Calu3 (cell line): ENCODE results near the gene ATP5F1E. TPM values are rescaled to one million over a fixed set of nuclear protein-coding genes. Genes with fewer than 3 reads are reported as not detected.
A peak's percentile ranks its signal among the peaks of the same experiment; 100 is the strongest.

ENCODE experiments used
- BruUV-seq: library from RNA; stranded (reverse); fragments of 400-500 nt; replicated peaks from 2 replicates; lab custom pipeline; 2021; lab: Mats Ljungman, UMichigan
- CTCF ChIA-PET: fragments of 300-600 bp; sonication (Branson Sonifier 250); formaldehyde crosslinking; loops from one replicate; lab custom pipeline; 2022; ENCODE audit warnings: antibody characterized with exemption; lab: Charles Lee
- DNase-seq: peaks from one replicate; pipeline ENCODE4 v3.0.0; 2022
- H3K27ac Mint-ChIP-seq: one replicate; pipeline ENCODE4 v1.8.0; 2022; ENCODE audit warnings: mixed read lengths; ENCODE audit not compliant: unreplicated experiment
- H3K27me3 Mint-ChIP-seq: one replicate; pipeline ENCODE4 v1.8.0; 2022; ENCODE audit warnings: mixed read lengths; ENCODE audit not compliant: unreplicated experiment
- H3K36me3 Mint-ChIP-seq: one replicate; pipeline ENCODE4 v1.8.0; 2022; ENCODE audit warnings: mild to moderate bottlenecking, moderate library complexity, mixed read lengths; ENCODE audit not compliant: insufficient read depth, unreplicated experiment
- H3K4me1 Mint-ChIP-seq: one replicate; pipeline ENCODE4 v1.8.0; 2022; ENCODE audit warnings: mild to moderate bottlenecking, low read depth, mixed read lengths; ENCODE audit not compliant: unreplicated experiment
- H3K4me3 Mint-ChIP-seq: one replicate; pipeline ENCODE4 v1.8.0; 2022; ENCODE audit warnings: mild to moderate bottlenecking, low read depth, moderate library complexity, mixed read lengths; ENCODE audit not compliant: unreplicated experiment
- H3K9me3 Mint-ChIP-seq: one replicate; pipeline ENCODE4 v1.8.0; 2022; ENCODE audit warnings: low read depth, mixed read lengths; ENCODE audit not compliant: unreplicated experiment
- CTCF ChIP-seq: fragments of 200-600 bp; IDR thresholded peaks from one replicate; pipeline ENCODE4 v1.8.0; 2022; ENCODE audit warnings: antibody characterized with exemption; ENCODE audit not compliant: unreplicated experiment
- intact Hi-C: fragments of 100-400 bp; cut with micrococcal nuclease; formaldehyde crosslinking; loops from one replicate; pipeline ENCODE4 v1.10.0; 2022; ENCODE audit not compliant: unreplicated experiment
- total RNA-seq: library from RNA; stranded (reverse); gene quantifications from 2 replicates; pipeline ENCODE4 v1.2.3, GENCODE V29; 2022

ATP5F1E gene
- total RNA-seq, 1 experiment from 2014 or later: 116 TPM

- peak overlapping the region; percentile 30 for H3K27ac Mint-ChIP-seq
- CTCF ChIA-PET: interaction anchor here (0.6 kb wide), 1 partner anchor 255 kb away, joined by 5 read pairs; no protein-coding TSS in a partner anchor
- no peak for TF ChIP-seq CTCF
- no TSS peak for BruUV-seq
- intact Hi-C loops: no loop called here
- H3K4me1 Mint-ChIP-seq: peaks cover 35% of the 10 kb centered on the region
- H3K9me3 Mint-ChIP-seq: no peaks in the 10 kb centered on the region
- H3K4me3 Mint-ChIP-seq: peak overlapping the region; percentile 78
- peaks cover 49% of the 10 kb centered on the region for H3K36me3 Mint-ChIP-seq
- DNase-seq: no peak
- H3K27me3 Mint-ChIP-seq: no peaks in the 10 kb centered on the region
These were observed 26.5 kb downstream of the ATP5F1E start for GRCh38 chr20:59005523-59006166.

- H3K9me3 Mint-ChIP-seq: no peaks in the 10 kb centered on the region
- no peak overlapping the region for H3K27ac Mint-ChIP-seq
- CTCF ChIA-PET: interaction anchor here (0.6 kb wide), 1 partner anchor 256 kb away, joined by 5 read pairs; no protein-coding TSS in a partner anchor
- peaks cover 28% of the 10 kb centered on the region for H3K4me1 Mint-ChIP-seq
- peaks cover 48% of the 10 kb centered on the region for H3K36me3 Mint-ChIP-seq
- no peak for TF ChIP-seq CTCF
- no peaks in the 10 kb centered on the region for H3K27me3 Mint-ChIP-seq
- BruUV-seq: no TSS peak
- intact Hi-C loops: no loop called here
- no peak for DNase-seq
- H3K4me3 Mint-ChIP-seq: peak overlapping the region; percentile 78
These were observed 27.2 kb downstream of the ATP5F1E start for GRCh38 chr20:59004763-59005522.

- H3K4me3 Mint-ChIP-seq: peak overlapping the region; percentile 78
- intact Hi-C loops: no loop called here
- H3K9me3 Mint-ChIP-seq: no peaks in the 10 kb centered on the region
- DNase-seq: no peak
- TF ChIP-seq CTCF: no peak
- peaks cover 25% of the 10 kb centered on the region for H3K4me1 Mint-ChIP-seq
- peaks cover 52% of the 10 kb centered on the region for H3K36me3 Mint-ChIP-seq
- no peaks in the 10 kb centered on the region for H3K27me3 Mint-ChIP-seq
- BruUV-seq: no TSS peak
- CTCF ChIA-PET: no interaction called here
- no peak overlapping the region for H3K27ac Mint-ChIP-seq
These were observed 27.7 kb downstream of the ATP5F1E start for GRCh38 chr20:59004493-59004762.

- TF ChIP-seq CTCF: no peak
- no TSS peak for BruUV-seq
- H3K4me3 Mint-ChIP-seq: peak overlapping the region; percentile 78
- CTCF ChIA-PET: no interaction called here
- H3K36me3 Mint-ChIP-seq: peaks cover 56% of the 10 kb centered on the region
- H3K9me3 Mint-ChIP-seq: no peaks in the 10 kb centered on the region
- peak overlapping the region; percentile 2 for H3K27ac Mint-ChIP-seq
- intact Hi-C loops: no loop called here
- H3K27me3 Mint-ChIP-seq: no peaks in the 10 kb centered on the region
- no peak for DNase-seq
- H3K4me1 Mint-ChIP-seq: peaks cover 25% of the 10 kb centered on the region
These were observed 28.2 kb downstream of the ATP5F1E start for GRCh38 chr20:59003836-59004492.
